Measurements from ENCODE around the gene NIPAL1.

DNA sequence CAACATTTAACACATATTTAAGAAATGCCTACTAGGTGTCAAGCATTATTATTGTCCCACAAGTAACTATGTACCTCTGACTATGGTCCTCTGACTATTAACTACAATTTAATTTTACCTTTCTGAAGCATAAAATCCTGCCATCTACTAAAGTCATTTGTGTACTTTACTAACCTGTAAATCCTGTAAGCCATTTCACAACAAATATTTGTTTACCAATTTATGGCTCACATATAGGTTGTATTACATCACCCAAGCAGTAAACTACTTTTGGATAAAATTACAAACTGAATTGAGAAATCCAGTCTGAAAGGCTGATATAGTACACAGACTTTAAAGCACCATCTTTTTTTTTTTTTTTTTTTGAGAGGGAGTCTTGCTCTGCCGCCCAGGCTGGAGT lies 43.9 kb upstream of the NIPAL1 start:
- no peak for TF ChIP-seq POLR2A (IDR thresholded peaks at IDR 0.05; ENCODE audit: low read length)
- no peak for TF ChIP-seq GATA1 (IDR thresholded peaks at IDR 0.05; ENCODE audit: low read depth, low read length)
